H1 (cell line): ENCODE data around the gene LTBP4. TPM values are rescaled to one million over a fixed set of nuclear protein-coding genes. Genes with fewer than 3 reads are reported as not detected.
A peak's percentile ranks its signal among the peaks of the same experiment; 100 is the strongest.

ENCODE experiments used
- CTCF ChIA-PET: fragments of 300-600 bp; sonication (Branson Sonifier 250); formaldehyde crosslinking; loops from one replicate; lab custom pipeline; 2021; ENCODE audit not compliant: partially characterized antibody; lab: Charles Lee
- POLR2A ChIA-PET: fragments of 300-600 bp; sonication (Branson Sonifier 250); formaldehyde crosslinking; loops from one replicate; lab custom pipeline; 2021; ENCODE audit warnings: inconsistent platforms; ENCODE audit not compliant: partially characterized antibody; lab: Charles Lee
- DNase-seq, 2 experiments: peaks; one replicate each; pipeline versions ENCODE4 v3.0.0 to v3.0.0-alpha.2; 2010 to 2022; ENCODE audit warnings: low spot score in 2 of 2, low read depth in 1 of 2, mixed read lengths in 1 of 2
- FAIRE-seq: peaks from 2 replicates; lab custom pipeline; 2011; peaks lifted over from hg19 to GRCh38; lab: Jason Lieb, UNC
- H2AFZ ChIP-seq: 2 replicates; pipeline ENCODE4 v1.8.1; 2012; ENCODE audit warnings: low read length, inconsistent platforms
- H2AK5ac ChIP-seq: 2 replicates; pipeline ENCODE4 v1.6.1; 2013; ENCODE audit warnings: low read depth, low read length
- H2BK120ac ChIP-seq: replicated peaks from 2 replicates; pipeline ENCODE3; 2013; ENCODE audit warnings: low read depth, low read length, inconsistent platforms
- H2BK12ac ChIP-seq: 2 replicates; pipeline ENCODE4 v1.6.1; 2013; ENCODE audit warnings: low read depth, low read length
- H2BK15ac ChIP-seq: 2 replicates; pipeline ENCODE4 v1.6.1; 2013; ENCODE audit warnings: low read length
- H2BK20ac ChIP-seq: 2 replicates; pipeline ENCODE4 v1.6.1; 2013; ENCODE audit warnings: low read length
- H2BK5ac ChIP-seq: 2 replicates; pipeline ENCODE4 v1.6.1; 2013; ENCODE audit warnings: low read depth, low read length
- H3K14ac ChIP-seq: 2 replicates; pipeline ENCODE4 v1.6.1; 2013; ENCODE audit warnings: inconsistent platforms; ENCODE audit not compliant: insufficient read length
- H3K18ac ChIP-seq: 2 replicates; pipeline ENCODE4 v1.6.1; 2013; ENCODE audit warnings: low read length; ENCODE audit errors: extremely low read depth
- H3K23ac ChIP-seq: 2 replicates; pipeline ENCODE4 v1.6.1; 2013; ENCODE audit warnings: inconsistent platforms; ENCODE audit not compliant: insufficient read length
- H3K23me2 ChIP-seq: 2 replicates; pipeline ENCODE4 v1.6.1; 2013; ENCODE audit warnings: low read depth, low read length
- H3K27ac ChIP-seq: 2 replicates; pipeline ENCODE4 v1.6.1; 2011; ENCODE audit warnings: low read depth, low read length, inconsistent platforms
- H3K27me3 ChIP-seq, 4 experiments: replicated peaks in 1 of 4; 1 replicate in 1 of 4; 2 replicates in 3 of 4; pipeline versions ENCODE4 v1.6.1 to v1.8.1; 2011 to 2013; ENCODE audit warnings: low read length in 3 of 4, mild to moderate bottlenecking in 3 of 4, inconsistent platforms in 2 of 4, mixed read lengths in 2 of 4, moderate library complexity in 1 of 4; ENCODE audit not compliant: control insufficient read depth in 3 of 4, insufficient read depth in 3 of 4; ENCODE audit errors: extremely low read depth in 1 of 4
- H3K36me3 ChIP-seq, 4 experiments: 2 replicates each; pipeline versions ENCODE4 v1.6.1 to v1.8.1; 2011 to 2013; ENCODE audit warnings: mild to moderate bottlenecking in 4 of 4, low read length in 3 of 4, moderate library complexity in 2 of 4, control low read depth in 1 of 4, inconsistent platforms in 1 of 4; ENCODE audit not compliant: insufficient read depth in 4 of 4, control insufficient read depth in 2 of 4
- H3K4ac ChIP-seq: replicated peaks from 2 replicates; pipeline ENCODE3; 2013; ENCODE audit warnings: low read length, low read depth, mixed read lengths, inconsistent platforms; ENCODE audit not compliant: insufficient read length
- H3K4me1 ChIP-seq, 4 experiments: replicated peaks in 1 of 4; 1 replicate in 1 of 4; 2 replicates in 3 of 4; pipeline versions ENCODE4 v1.6.1 to v1.8.1; 2011 to 2013; ENCODE audit warnings: low read length in 3 of 4, inconsistent platforms in 2 of 4, mixed read lengths in 1 of 4; ENCODE audit not compliant: insufficient read depth in 4 of 4, control insufficient read depth in 3 of 4
- H3K4me2 ChIP-seq, 2 experiments: 2 replicates each; pipeline versions ENCODE4 v1.6.1 to v1.8.1; 2011 to 2013; ENCODE audit warnings: low read depth in 2 of 2, low read length in 2 of 2, control low read depth in 1 of 2, inconsistent platforms in 1 of 2, mild to moderate bottlenecking in 1 of 2; ENCODE audit not compliant: insufficient read depth in 1 of 2
- H3K4me3 ChIP-seq, 4 experiments: fragments of 200-600, 300-600 bp in 1 of 4; sonication (generic), shearing (Covaris generic), sonication (Bioruptor Twin) in 1 of 4; 2 replicates each; pipeline versions ENCODE4 v1.5.1 to v1.8.1; 2011 to 2016; ENCODE audit warnings: low read length in 4 of 4, low read depth in 3 of 4, control low read depth in 2 of 4, inconsistent platforms in 2 of 4, mild to moderate bottlenecking in 2 of 4, mixed read lengths in 1 of 4, moderate library complexity in 1 of 4; ENCODE audit not compliant: insufficient read depth in 2 of 4; ENCODE audit errors: extremely low read depth in 1 of 4
- H3K56ac ChIP-seq: replicated peaks from 2 replicates; pipeline ENCODE3; 2013; ENCODE audit warnings: low read depth, mild to moderate bottlenecking, mixed read lengths, low read length, inconsistent platforms; ENCODE audit not compliant: insufficient read length
- H3K79me1 ChIP-seq: 2 replicates; pipeline ENCODE4 v1.6.1; 2013; ENCODE audit warnings: low read depth, low read length, control low read depth
- H3K79me2 ChIP-seq, 2 experiments: 2 replicates each; pipeline versions ENCODE4 v1.6.1 to v1.8.1; 2012 to 2013; ENCODE audit warnings: low read length in 2 of 2, mild to moderate bottlenecking in 2 of 2, inconsistent platforms in 1 of 2; ENCODE audit not compliant: insufficient read depth in 2 of 2, control insufficient read depth in 1 of 2
- H3K9ac ChIP-seq, 4 experiments: replicated peaks in 1 of 4; 1 replicate in 1 of 4; 2 replicates in 3 of 4; pipeline versions ENCODE4 v1.6.1 to v1.8.1; 2011 to 2013; ENCODE audit warnings: low read depth in 3 of 4, low read length in 3 of 4, control low read depth in 2 of 4, mild to moderate bottlenecking in 2 of 4, moderate library complexity in 2 of 4, inconsistent platforms in 1 of 4; ENCODE audit errors: extremely low read depth in 1 of 4
- H3K9me3 ChIP-seq, 2 experiments: 2 replicates each; pipeline versions ENCODE4 v1.6.1 to v1.8.1; 2012 to 2013; ENCODE audit warnings: mild to moderate bottlenecking in 2 of 2, moderate library complexity in 2 of 2, control low read depth in 1 of 2, inconsistent platforms in 1 of 2, low read depth in 1 of 2, low read length in 1 of 2, mixed read lengths in 1 of 2; ENCODE audit not compliant: insufficient read depth in 2 of 2
- H4K20me1 ChIP-seq, 2 experiments: replicated peaks in 1 of 2; 2 replicates each; pipeline versions ENCODE3 to v1.8.1; 2011 to 2013; ENCODE audit warnings: inconsistent platforms in 2 of 2, low read length in 2 of 2, mild to moderate bottlenecking in 1 of 2; ENCODE audit not compliant: insufficient read depth in 2 of 2, control insufficient read depth in 1 of 2
- H4K5ac ChIP-seq: 2 replicates; pipeline ENCODE4 v1.6.1; 2013; ENCODE audit warnings: low read length, low read depth, mixed read lengths, inconsistent platforms; ENCODE audit not compliant: insufficient read length
- H4K8ac ChIP-seq: 2 replicates; pipeline ENCODE4 v1.8.0; 2013; ENCODE audit warnings: mild to moderate bottlenecking, moderate library complexity, low read length, inconsistent platforms; ENCODE audit not compliant: insufficient read depth; ENCODE audit errors: extremely low read depth
- H4K91ac ChIP-seq: replicated peaks from 2 replicates; pipeline ENCODE3; 2013; ENCODE audit warnings: low read length, mixed read lengths, inconsistent platforms; ENCODE audit not compliant: insufficient read length
- CBX5 ChIP-seq: fragments of 300-800, 300-1000 bp; sonication (generic); IDR thresholded peaks from 2 replicates; pipeline ENCODE4 v1.7.1; 2016; ENCODE audit warnings: antibody characterized with exemption, low read length, low read depth
- CTBP2 ChIP-seq: IDR thresholded peaks from 2 replicates; pipeline ENCODE4 v1.7.0; 2011; ENCODE audit warnings: borderline replicate concordance, mild to moderate bottlenecking, moderate library complexity, mixed read lengths, low read length; ENCODE audit not compliant: insufficient read depth, insufficient read length
- EGR1 ChIP-seq: IDR thresholded peaks from 2 replicates; pipeline ENCODE4 v1.6.1; 2011; ENCODE audit warnings: low read depth, low read length, borderline replicate concordance
- EZH2 ChIP-seq: fragments of 200-600 bp; sonication (generic); IDR thresholded peaks from 2 replicates; pipeline ENCODE4 v1.7.1; 2012; ENCODE audit warnings: low read depth, mild to moderate bottlenecking, moderate library complexity, low read length, inconsistent platforms; ENCODE audit not compliant: severe bottlenecking
- GABPA ChIP-seq: IDR thresholded peaks from 2 replicates; pipeline ENCODE4 v1.6.1; 2011; ENCODE audit warnings: mild to moderate bottlenecking, low read length, moderate library complexity, borderline replicate concordance; ENCODE audit not compliant: insufficient read depth
- RAD21 ChIP-seq, 2 experiments: IDR thresholded peaks in 1 of 2; conservative IDR thresholded peaks in 1 of 2; 2 replicates each; pipeline ENCODE4 v1.6.1; 2011; ENCODE audit warnings: low read depth in 2 of 2, low read length in 2 of 2, improper control_type of control experiment in 1 of 2, inconsistent platforms in 1 of 2, mild to moderate bottlenecking in 1 of 2, moderate library complexity in 1 of 2
- RXRA ChIP-seq: IDR thresholded peaks from 2 replicates; pipeline ENCODE4 v1.6.1; 2011; ENCODE audit warnings: low read depth, mild to moderate bottlenecking, low read length, moderate library complexity; ENCODE audit not compliant: insufficient read depth
- SIX5 ChIP-seq: IDR thresholded peaks from 2 replicates; pipeline ENCODE4 v1.6.1; 2011; ENCODE audit warnings: mild to moderate bottlenecking, low read depth, low read length
- SP1 ChIP-seq: IDR thresholded peaks from 2 replicates; pipeline ENCODE4 v1.6.1; 2011; ENCODE audit warnings: low read depth, low read length
- ZNF274 ChIP-seq: IDR thresholded peaks from 2 replicates; pipeline ENCODE4 v1.7.0; 2012; ENCODE audit warnings: low read length, borderline replicate concordance; ENCODE audit errors: extremely low read depth
- WGBS, 2 experiments: shearing (Covaris generic) in 1 of 2; methylation state at CpG; one replicate each; pipeline versions ENCODE4 v1.1.6 to v1.1.7; 2013 to 2015; ENCODE audit warnings: low lambda C conversion rate in 2 of 2, mixed read lengths in 2 of 2, inconsistent platforms in 1 of 2, low coverage in 1 of 2, missing lambda C conversion rate in 1 of 2; ENCODE audit not compliant: insufficient replicate concordance in 2 of 2, insufficient coverage in 1 of 2, insufficient read length in 1 of 2; ENCODE audit errors: extremely low coverage in 1 of 2, missing lambda C conversion rate in 1 of 2; 5-methylcytosine and 5-hydroxymethylcytosine counted together
- polyA plus RNA-seq, 7 experiments: library from polyadenylated mRNA; depleted of rRNA in 3 of 7; stranded (reverse) in 5 of 7; unstranded in 2 of 7; fragments of >200 nt in 5 of 7; fragments of 200-250 nt in 2 of 7; gene quantifications; 1 replicate in 5 of 7; 2 replicates in 1 of 7; 4 replicates in 1 of 7; pipeline versions ENCODE4 v1.2.1 to v1.2.3, GENCODE V29; 2011 to 2013; ENCODE audit warnings: missing spikeins in 2 of 7, mixed read lengths in 2 of 7
- total RNA-seq: library from RNA; stranded (reverse); fragmentation: NEBNext Ultra II Directional; extraction: Animal tissue kit (Norgen Biotek cat#: 25700); gene quantifications from 2 replicates; pipeline ENCODE4 v1.2.1, GENCODE V29; 2021
- TF ChIP-seq, protein P1 (sequence below): IDR thresholded peaks from 2 replicates; pipeline ENCODE4 v1.6.1; 2012; ENCODE audit warnings: inconsistent platforms

Gene LTBP4
- total and polyA plus RNA-seq, 2 of the 8 experiments (the other 6 are each of a cell fraction or from before 2014, with no cell fraction given): 54.5 to 77.1 TPM

DNA sequence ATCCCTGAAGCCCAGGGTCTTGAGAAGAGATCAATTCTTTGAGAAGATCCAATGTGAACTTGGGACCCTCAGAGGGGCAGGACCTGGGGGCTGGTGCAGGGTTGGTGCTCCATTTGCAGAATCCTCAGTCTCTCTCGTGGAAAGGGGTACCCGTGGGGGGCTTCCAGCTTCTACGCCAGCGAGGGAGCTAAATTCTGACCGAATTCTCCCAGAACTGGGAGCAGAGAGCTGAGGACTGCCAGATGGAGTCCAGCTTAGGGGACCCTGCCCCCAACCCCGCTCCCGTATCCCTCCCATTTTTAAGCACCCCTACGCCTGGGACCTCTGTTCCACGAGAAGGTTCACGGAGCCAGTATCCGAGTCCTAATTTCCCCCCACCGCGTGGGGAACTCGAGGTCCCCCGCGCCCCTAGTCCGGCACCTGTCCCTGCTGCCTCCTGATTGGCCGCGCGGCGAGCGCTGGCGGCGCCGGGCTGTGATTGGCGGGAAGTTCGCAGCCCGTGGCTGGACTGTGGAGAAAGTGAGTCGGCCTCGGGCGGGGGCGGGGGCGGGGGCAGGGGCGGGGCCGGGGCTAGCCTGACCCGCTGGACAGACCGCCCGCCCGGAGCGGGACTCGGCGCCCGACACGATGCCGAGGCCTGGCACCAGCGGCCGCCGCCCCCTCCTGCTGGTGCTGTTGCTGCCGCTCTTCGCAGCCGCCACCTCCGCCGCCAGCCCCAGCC, 4.4 kb upstream of the LTBP4 start:
- H4K91ac ChIP-seq: no peak overlapping the region
- peak in 1 of 2 experiments; percentile 85 for DNase-seq
- no peaks in the 10 kb centered on the region for H3K79me1 ChIP-seq
- H2AFZ ChIP-seq: peak overlapping the region; percentile 58; the same call in 1 of the 2 replicates
- H3K4me2 ChIP-seq: peak overlapping the region; percentile 17 to 92
- H3K9me3 ChIP-seq: no peaks in the 10 kb centered on the region
- H3K14ac ChIP-seq: no peak overlapping the region
- ChIA-PET CTCF (interaction anchor here (0.8 to 4.2 kb wide), 4 partner anchors 11 to 55 kb away, joined by 3 to 16 read pairs (median 4); no protein-coding TSS in a partner anchor), POLR2A (no interaction called here)
- H4K20me1 ChIP-seq: peaks cover 3 to 6% of the 10 kb centered on the region in 2 experiments
- no peak overlapping the region for H4K5ac ChIP-seq
- no peaks in the 10 kb centered on the region for H3K79me2 ChIP-seq
- no peak overlapping the region for H3K27ac ChIP-seq
- no peak overlapping the region for H2BK15ac ChIP-seq
- WGBS, 2 experiments: 21% methylated on average over 27 of the region's 53 CpGs; no CpG with 5 or more reads in 1 of the 2 experiments
- no peak for FAIRE-seq
- H2AK5ac ChIP-seq: no peak overlapping the region
- H3K18ac ChIP-seq: no peak overlapping the region
- no peak overlapping the region for H3K9ac ChIP-seq
- H3K4ac ChIP-seq: no peak overlapping the region
- H3K23ac ChIP-seq: no peak overlapping the region
- no peak overlapping the region for H2BK20ac ChIP-seq
- H3K36me3 ChIP-seq: no peaks in the 10 kb centered on the region; a peak in 1 of 8 replicates
- H2BK5ac ChIP-seq: no peak overlapping the region
- H2BK12ac ChIP-seq: no peak overlapping the region
- no peak overlapping the region for H2BK120ac ChIP-seq
- no peak overlapping the region for H4K8ac ChIP-seq
- peaks cover 0 to 18% (median 11%) of the 10 kb centered on the region in 4 experiments; a peak in 6 of 7 replicates for H3K4me1 ChIP-seq
- H3K23me2 ChIP-seq: peaks cover 15% of the 10 kb centered on the region; the same call in 1 of the 2 replicates
- peak overlapping the region; percentile 34 to 66 (median 35); a peak in 6 of 8 replicates for H3K4me3 ChIP-seq
- peaks cover 19 to 43% (median 40%) of the 10 kb centered on the region in 4 experiments for H3K27me3 ChIP-seq
- no peak overlapping the region for H3K56ac ChIP-seq
- TF ChIP-seq ZNF274: no peak
- TF ChIP-seq CBX5: no peak
- TF ChIP-seq RXRA: no peak
- TF ChIP-seq RAD21 (IDR thresholded peaks at IDR 0.05 in 1 of 2, conservative IDR thresholded peaks at IDR 0.05 in 1 of 2; ENCODE audit: low read depth in 2 of 2, low read length in 2 of 2): no peak
- TF ChIP-seq SP1: 0 out of 2 replicates have a peak, but pooled peaks have one; percentile 12
- no peak for TF ChIP-seq CTBP2
- TF ChIP-seq EZH2: no peak
- 0 out of 2 replicates have a peak, but pooled peaks have one; percentile 19 for TF ChIP-seq EGR1
- TF ChIP-seq SIX5: no peak
- no peak for TF ChIP-seq GABPA
- TF ChIP-seq, protein P1, sequence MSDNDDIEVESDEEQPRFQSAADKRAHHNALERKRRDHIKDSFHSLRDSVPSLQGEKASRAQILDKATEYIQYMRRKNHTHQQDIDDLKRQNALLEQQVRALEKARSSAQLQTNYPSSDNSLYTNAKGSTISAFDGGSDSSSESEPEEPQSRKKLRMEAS: peak; percentile 97
